Nephron (organoid): ENCODE measurements around the gene GLYATL1.

Source experiments
- H3K27ac Mint-ChIP-seq, 3 experiments: 2 replicates each; pipeline ENCODE4 v1.8.0; 2020; ENCODE audit warnings: mixed read lengths in 3 of 3, mild to moderate bottlenecking in 2 of 3, moderate library complexity in 1 of 3
- H3K27me3 Mint-ChIP-seq: 2 replicates; pipeline ENCODE4 v1.8.0; 2021; ENCODE audit warnings: low read depth, mild to moderate bottlenecking, moderate library complexity, mixed read lengths
- H3K36me3 Mint-ChIP-seq: 2 replicates; pipeline ENCODE4 v1.8.0; 2020; ENCODE audit warnings: low read depth, mixed read lengths
- H3K4me1 Mint-ChIP-seq: 2 replicates; pipeline ENCODE4 v1.8.0; 2020; ENCODE audit warnings: mixed read lengths
- H3K4me3 Mint-ChIP-seq, 3 experiments: 2 replicates each; pipeline ENCODE4 v1.8.0; 2020; ENCODE audit warnings: mild to moderate bottlenecking in 3 of 3, mixed read lengths in 3 of 3, moderate library complexity in 2 of 3
- H3K9me3 Mint-ChIP-seq: 2 replicates; pipeline ENCODE4 v1.8.0; 2020; ENCODE audit warnings: mixed read lengths
- TF ChIP-seq, protein P1 (sequence below), 3 experiments: fragments of 200-600 bp; sonication (generic); IDR thresholded peaks; one replicate each; pipeline ENCODE4 v1.5.0; 2021; ENCODE audit warnings: antibody characterized with exemption in 3 of 3; ENCODE audit not compliant: unreplicated experiment in 3 of 3

GLYATL1 gene

GRCh38 chr11:58934945-58935513 is 4.3 kb upstream of the GLYATL1 start:
- TF ChIP-seq, protein P1, sequence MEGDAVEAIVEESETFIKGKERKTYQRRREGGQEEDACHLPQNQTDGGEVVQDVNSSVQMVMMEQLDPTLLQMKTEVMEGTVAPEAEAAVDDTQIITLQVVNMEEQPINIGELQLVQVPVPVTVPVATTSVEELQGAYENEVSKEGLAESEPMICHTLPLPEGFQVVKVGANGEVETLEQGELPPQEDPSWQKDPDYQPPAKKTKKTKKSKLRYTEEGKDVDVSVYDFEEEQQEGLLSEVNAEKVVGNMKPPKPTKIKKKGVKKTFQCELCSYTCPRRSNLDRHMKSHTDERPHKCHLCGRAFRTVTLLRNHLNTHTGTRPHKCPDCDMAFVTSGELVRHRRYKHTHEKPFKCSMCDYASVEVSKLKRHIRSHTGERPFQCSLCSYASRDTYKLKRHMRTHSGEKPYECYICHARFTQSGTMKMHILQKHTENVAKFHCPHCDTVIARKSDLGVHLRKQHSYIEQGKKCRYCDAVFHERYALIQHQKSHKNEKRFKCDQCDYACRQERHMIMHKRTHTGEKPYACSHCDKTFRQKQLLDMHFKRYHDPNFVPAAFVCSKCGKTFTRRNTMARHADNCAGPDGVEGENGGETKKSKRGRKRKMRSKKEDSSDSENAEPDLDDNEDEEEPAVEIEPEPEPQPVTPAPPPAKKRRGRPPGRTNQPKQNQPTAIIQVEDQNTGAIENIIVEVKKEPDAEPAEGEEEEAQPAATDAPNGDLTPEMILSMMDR (IDR thresholded peaks at IDR 0.05; ENCODE audit: unreplicated experiment in 3 of 3): no peak
- H3K27ac Mint-ChIP-seq: no peak overlapping the region
- H3K9me3 Mint-ChIP-seq: no peaks in the 10 kb centered on the region
- H3K27me3 Mint-ChIP-seq: no peaks in the 10 kb centered on the region
- H3K4me1 Mint-ChIP-seq: no peaks in the 10 kb centered on the region
- H3K36me3 Mint-ChIP-seq: no peaks in the 10 kb centered on the region
- no peak overlapping the region for H3K4me3 Mint-ChIP-seq

GRCh38 chr11:58938398-58938797 is 890 bp upstream of the GLYATL1 start:
- Mint-ChIP-seq H3K4me3 (no peak overlapping the region), H3K27ac (no peak overlapping the region)

DNA sequence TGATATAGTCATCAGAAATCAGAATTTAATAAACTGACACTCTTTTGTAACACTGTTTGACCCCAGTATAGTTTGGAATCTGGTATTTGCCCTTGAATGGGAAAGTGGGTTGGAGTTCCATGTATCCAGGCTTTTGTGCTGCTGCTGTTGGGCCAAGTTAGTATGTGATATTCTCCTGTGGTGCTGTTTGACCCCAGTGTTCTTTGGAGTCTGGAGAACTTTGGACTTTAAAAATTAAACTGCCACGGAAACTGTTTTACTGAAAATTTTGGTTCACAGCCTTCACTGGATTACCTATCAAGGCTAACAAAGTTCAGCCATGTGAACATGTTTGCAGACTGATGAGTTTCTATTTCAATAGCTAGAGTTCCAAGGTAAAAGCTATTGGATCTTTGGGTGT is 740 bp downstream of the GLYATL1 start:
- Mint-ChIP-seq H3K9me3 (no peaks in the 10 kb centered on the region), H3K4me3 (no peak overlapping the region), H3K36me3 (no peaks in the 10 kb centered on the region), H3K4me1 (no peaks in the 10 kb centered on the region), H3K27ac (peak overlapping the region; percentile 14 to 80 (median 48)), H3K27me3 (no peaks in the 10 kb centered on the region)
- TF ChIP-seq, protein P1 (IDR thresholded peaks at IDR 0.05; ENCODE audit: unreplicated experiment in 3 of 3): no peak

More at GRCh38 chr11:58938398-58938797, 890 bp upstream of the GLYATL1 start:
- Mint-ChIP-seq H3K4me1 (no peaks in the 10 kb centered on the region), H3K27me3 (no peaks in the 10 kb centered on the region), H3K9me3 (no peaks in the 10 kb centered on the region), H3K36me3 (no peaks in the 10 kb centered on the region)
- TF ChIP-seq, protein P1 (IDR thresholded peaks at IDR 0.05; ENCODE audit: unreplicated experiment in 3 of 3): no peak

- Mint-ChIP-seq H3K4me3 (no peak overlapping the region), H3K27ac (peak overlapping the region in 1 of 3 experiments; percentile 62), H3K9me3 (no peaks in the 10 kb centered on the region), H3K4me1 (no peaks in the 10 kb centered on the region), H3K36me3 (no peaks in the 10 kb centered on the region), H3K27me3 (no peaks in the 10 kb centered on the region)
- TF ChIP-seq, protein P1 (IDR thresholded peaks at IDR 0.05; ENCODE audit: unreplicated experiment in 3 of 3): no peak
These were observed 2.5 kb downstream of the GLYATL1 start for GRCh38 chr11:58941838-58942237.

DNA sequence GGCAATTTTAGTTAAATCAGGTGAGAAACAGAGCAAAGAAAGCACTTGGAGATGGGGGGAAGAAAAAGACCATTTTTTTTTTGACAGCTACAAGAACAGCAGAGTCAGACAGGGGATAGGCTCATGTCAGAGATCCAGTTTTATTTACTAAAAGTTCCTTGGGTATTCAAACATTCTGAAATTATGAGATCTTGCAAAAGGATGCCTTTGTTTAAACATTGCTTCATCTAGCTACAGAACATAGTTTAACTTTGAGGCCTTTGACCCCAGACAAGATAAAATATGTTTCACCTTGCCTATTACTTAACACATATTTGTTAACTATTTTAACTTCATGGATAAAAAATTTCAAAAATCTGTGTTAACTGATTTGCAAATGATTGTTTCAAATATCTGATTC is 6.4 kb downstream of the GLYATL1 start:
- Mint-ChIP-seq H3K9me3 (no peaks in the 10 kb centered on the region), H3K4me1 (no peaks in the 10 kb centered on the region), H3K27me3 (no peaks in the 10 kb centered on the region), H3K4me3 (peak overlapping the region in 2 of 3 experiments; percentile 4 to 53), H3K36me3 (no peaks in the 10 kb centered on the region), H3K27ac (no peak overlapping the region)
- TF ChIP-seq, protein P1 (IDR thresholded peaks at IDR 0.05; ENCODE audit: unreplicated experiment in 3 of 3): no peak

GRCh38 chr11:58949184-58949583 is 9.9 kb downstream of the GLYATL1 start:
- Mint-ChIP-seq H3K4me1 (no peaks in the 10 kb centered on the region), H3K27me3 (no peaks in the 10 kb centered on the region), H3K9me3 (no peaks in the 10 kb centered on the region), H3K27ac (no peak overlapping the region), H3K4me3 (no peak overlapping the region), H3K36me3 (no peaks in the 10 kb centered on the region)
- TF ChIP-seq, protein P1 (IDR thresholded peaks at IDR 0.05; ENCODE audit: unreplicated experiment in 3 of 3): no peak
